ENCODE data around the gene TMEM167A.

GRCh38 chr5:83009408-83009807, 67.8 kb downstream of the TMEM167A start:
- TF ChIP-seq JUND (IDR thresholded peaks at IDR 0.05) (no peak), REST (IDR thresholded peaks at IDR 0.05; ENCODE audit: low read depth) (no peak), POLR2AphosphoS5 (IDR thresholded peaks at IDR 0.05; ENCODE audit: low read depth, low read length) (no peak), CTCF (IDR thresholded peaks at IDR 0.05 in 2 of 3, conservative IDR thresholded peaks at IDR 0.05 in 1 of 3; ENCODE audit: borderline replicate concordance in 1 of 3, insufficient read depth in 1 of 3, low read depth in 2 of 3, low read length in 2 of 3) (no peak), ZFX (IDR thresholded peaks at IDR 0.05) (no peak), ZNF274 (IDR thresholded peaks at IDR 0.05; ENCODE audit: low read depth, low read length) (no peak), YY1 (IDR thresholded peaks at IDR 0.05; ENCODE audit: extremely low read depth, insufficient replicate concordance, low read depth, low read length) (no peak), POLR2A (IDR thresholded peaks at IDR 0.05; ENCODE audit: borderline replicate concordance, extremely low read depth, insufficient read depth, insufficient read length) (no peak), EZH2 (IDR thresholded peaks at IDR 0.05) (no peak), CEBPB (IDR thresholded peaks at IDR 0.05; ENCODE audit: low read depth) (no peak), SIN3A (IDR thresholded peaks at IDR 0.05; ENCODE audit: low read depth) (no peak), SRF (IDR thresholded peaks at IDR 0.05; ENCODE audit: low read depth) (no peak), FOSL1 (IDR thresholded peaks at IDR 0.05; ENCODE audit: low read depth) (no peak)
